GM12878 (cell line): ENCODE measurements around the gene COMMD10.

ENCODE experiments used
- EP300 ChIP-seq, 2 experiments: fragments of 150-350 bp in 1 of 2; IDR thresholded peaks; 2 replicates each; pipeline ENCODE4 v1.6.1; 2011 to 2012; ENCODE audit warnings: low read depth in 2 of 2, low read length in 2 of 2, borderline replicate concordance in 1 of 2, improper control_type of control experiment in 1 of 2, inconsistent platforms in 1 of 2; ENCODE audit not compliant: control insufficient read depth in 1 of 2
- MXI1 ChIP-seq: fragments of 150-350 bp; IDR thresholded peaks from 2 replicates; pipeline ENCODE4 v1.6.1; 2011; ENCODE audit warnings: low read depth, mild to moderate bottlenecking, inconsistent platforms, low read length, improper control_type of control experiment
- RFX5 ChIP-seq: IDR thresholded peaks from 2 replicates; pipeline ENCODE4 v1.6.1; 2011; ENCODE audit warnings: low read depth, low read length, improper control_type of control experiment
- TF ChIP-seq, protein P1 (sequence below), 3 experiments: IDR thresholded peaks in 2 of 3; conservative IDR thresholded peaks in 1 of 3; 2 replicates each; pipeline ENCODE4 v1.5.1; 2011; ENCODE audit warnings: low read depth in 3 of 3, low read length in 3 of 3, mild to moderate bottlenecking in 3 of 3, control low read depth in 2 of 3, moderate library complexity in 2 of 3, inconsistent platforms in 1 of 3, mixed read lengths in 1 of 3; ENCODE audit not compliant: control insufficient read depth in 2 of 3, insufficient read depth in 1 of 3; ENCODE audit errors: extremely low read depth in 1 of 3
- TF ChIP-seq, protein P2 (sequence below): IDR thresholded peaks from 2 replicates; pipeline ENCODE4 v1.6.1; 2012; ENCODE audit warnings: mild to moderate bottlenecking, low read depth, low read length
- TF ChIP-seq, protein P3 (sequence below): fragments of 450-650 bp; IDR thresholded peaks from 2 replicates; pipeline ENCODE4 v1.6.1; 2017; ENCODE audit warnings: mild to moderate bottlenecking

DNA sequence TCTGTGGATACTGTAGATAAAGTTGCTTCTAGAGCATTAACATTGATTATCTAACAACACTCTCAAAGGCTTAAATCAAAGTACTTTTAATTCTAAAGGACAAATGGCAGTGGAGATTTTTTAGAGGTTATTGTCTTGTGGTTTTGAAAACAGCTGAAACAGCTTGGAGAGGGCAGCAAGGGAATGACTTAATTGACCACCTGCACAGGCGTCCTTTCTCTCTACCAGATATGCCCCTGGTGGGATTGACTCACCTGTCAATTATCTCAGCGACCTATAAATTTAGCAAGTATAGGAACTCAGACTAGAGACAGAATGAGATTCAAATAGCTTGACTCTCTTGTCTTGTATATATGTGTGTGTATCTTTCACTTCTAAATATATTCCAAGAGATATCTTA, 39.0 kb upstream of the COMMD10 start:
- TF ChIP-seq, protein P1, sequence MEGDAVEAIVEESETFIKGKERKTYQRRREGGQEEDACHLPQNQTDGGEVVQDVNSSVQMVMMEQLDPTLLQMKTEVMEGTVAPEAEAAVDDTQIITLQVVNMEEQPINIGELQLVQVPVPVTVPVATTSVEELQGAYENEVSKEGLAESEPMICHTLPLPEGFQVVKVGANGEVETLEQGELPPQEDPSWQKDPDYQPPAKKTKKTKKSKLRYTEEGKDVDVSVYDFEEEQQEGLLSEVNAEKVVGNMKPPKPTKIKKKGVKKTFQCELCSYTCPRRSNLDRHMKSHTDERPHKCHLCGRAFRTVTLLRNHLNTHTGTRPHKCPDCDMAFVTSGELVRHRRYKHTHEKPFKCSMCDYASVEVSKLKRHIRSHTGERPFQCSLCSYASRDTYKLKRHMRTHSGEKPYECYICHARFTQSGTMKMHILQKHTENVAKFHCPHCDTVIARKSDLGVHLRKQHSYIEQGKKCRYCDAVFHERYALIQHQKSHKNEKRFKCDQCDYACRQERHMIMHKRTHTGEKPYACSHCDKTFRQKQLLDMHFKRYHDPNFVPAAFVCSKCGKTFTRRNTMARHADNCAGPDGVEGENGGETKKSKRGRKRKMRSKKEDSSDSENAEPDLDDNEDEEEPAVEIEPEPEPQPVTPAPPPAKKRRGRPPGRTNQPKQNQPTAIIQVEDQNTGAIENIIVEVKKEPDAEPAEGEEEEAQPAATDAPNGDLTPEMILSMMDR (IDR thresholded peaks at IDR 0.05 in 2 of 3, conservative IDR thresholded peaks at IDR 0.05 in 1 of 3; ENCODE audit: control insufficient read depth in 2 of 3, extremely low read depth in 1 of 3, insufficient read depth in 1 of 3, low read depth in 3 of 3, low read length in 3 of 3), result no peak
- TF ChIP-seq, protein P2, sequence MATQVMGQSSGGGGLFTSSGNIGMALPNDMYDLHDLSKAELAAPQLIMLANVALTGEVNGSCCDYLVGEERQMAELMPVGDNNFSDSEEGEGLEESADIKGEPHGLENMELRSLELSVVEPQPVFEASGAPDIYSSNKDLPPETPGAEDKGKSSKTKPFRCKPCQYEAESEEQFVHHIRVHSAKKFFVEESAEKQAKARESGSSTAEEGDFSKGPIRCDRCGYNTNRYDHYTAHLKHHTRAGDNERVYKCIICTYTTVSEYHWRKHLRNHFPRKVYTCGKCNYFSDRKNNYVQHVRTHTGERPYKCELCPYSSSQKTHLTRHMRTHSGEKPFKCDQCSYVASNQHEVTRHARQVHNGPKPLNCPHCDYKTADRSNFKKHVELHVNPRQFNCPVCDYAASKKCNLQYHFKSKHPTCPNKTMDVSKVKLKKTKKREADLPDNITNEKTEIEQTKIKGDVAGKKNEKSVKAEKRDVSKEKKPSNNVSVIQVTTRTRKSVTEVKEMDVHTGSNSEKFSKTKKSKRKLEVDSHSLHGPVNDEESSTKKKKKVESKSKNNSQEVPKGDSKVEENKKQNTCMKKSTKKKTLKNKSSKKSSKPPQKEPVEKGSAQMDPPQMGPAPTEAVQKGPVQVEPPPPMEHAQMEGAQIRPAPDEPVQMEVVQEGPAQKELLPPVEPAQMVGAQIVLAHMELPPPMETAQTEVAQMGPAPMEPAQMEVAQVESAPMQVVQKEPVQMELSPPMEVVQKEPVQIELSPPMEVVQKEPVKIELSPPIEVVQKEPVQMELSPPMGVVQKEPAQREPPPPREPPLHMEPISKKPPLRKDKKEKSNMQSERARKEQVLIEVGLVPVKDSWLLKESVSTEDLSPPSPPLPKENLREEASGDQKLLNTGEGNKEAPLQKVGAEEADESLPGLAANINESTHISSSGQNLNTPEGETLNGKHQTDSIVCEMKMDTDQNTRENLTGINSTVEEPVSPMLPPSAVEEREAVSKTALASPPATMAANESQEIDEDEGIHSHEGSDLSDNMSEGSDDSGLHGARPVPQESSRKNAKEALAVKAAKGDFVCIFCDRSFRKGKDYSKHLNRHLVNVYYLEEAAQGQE, result no peak
- no peak for TF ChIP-seq MXI1
- no peak for TF ChIP-seq RFX5
- TF ChIP-seq, protein P3, sequence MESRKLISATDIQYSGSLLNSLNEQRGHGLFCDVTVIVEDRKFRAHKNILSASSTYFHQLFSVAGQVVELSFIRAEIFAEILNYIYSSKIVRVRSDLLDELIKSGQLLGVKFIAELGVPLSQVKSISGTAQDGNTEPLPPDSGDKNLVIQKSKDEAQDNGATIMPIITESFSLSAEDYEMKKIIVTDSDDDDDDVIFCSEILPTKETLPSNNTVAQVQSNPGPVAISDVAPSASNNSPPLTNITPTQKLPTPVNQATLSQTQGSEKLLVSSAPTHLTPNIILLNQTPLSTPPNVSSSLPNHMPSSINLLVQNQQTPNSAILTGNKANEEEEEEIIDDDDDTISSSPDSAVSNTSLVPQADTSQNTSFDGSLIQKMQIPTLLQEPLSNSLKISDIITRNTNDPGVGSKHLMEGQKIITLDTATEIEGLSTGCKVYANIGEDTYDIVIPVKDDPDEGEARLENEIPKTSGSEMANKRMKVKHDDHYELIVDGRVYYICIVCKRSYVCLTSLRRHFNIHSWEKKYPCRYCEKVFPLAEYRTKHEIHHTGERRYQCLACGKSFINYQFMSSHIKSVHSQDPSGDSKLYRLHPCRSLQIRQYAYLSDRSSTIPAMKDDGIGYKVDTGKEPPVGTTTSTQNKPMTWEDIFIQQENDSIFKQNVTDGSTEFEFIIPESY, result no peak
- no peak for TF ChIP-seq EP300 (IDR thresholded peaks at IDR 0.05; ENCODE audit: borderline replicate concordance in 1 of 2, control insufficient read depth in 1 of 2, low read depth in 2 of 2, low read length in 2 of 2)
